ENCODE results near the gene NTRK3.

Gene NTRK3

GRCh38 chr15:87896936-87897335 is 359.6 kb downstream of the NTRK3 start:
- no peak for ATAC-seq
- TF ChIP-seq POU6F1 (CRISPR knock-in tag; IDR thresholded peaks at IDR 0.05; ENCODE audit: borderline replicate concordance, low read depth), result no peak
- no peak for TF ChIP-seq TOX (CRISPR knock-in tag; IDR thresholded peaks at IDR 0.05; ENCODE audit: borderline replicate concordance)
- TF ChIP-seq ISL1 (CRISPR knock-in tag; IDR thresholded peaks at IDR 0.05), result no peak
- TF ChIP-seq ARNTL (CRISPR knock-in tag; IDR thresholded peaks at IDR 0.05; ENCODE audit: borderline replicate concordance, low read depth), result no peak
- no peak for TF ChIP-seq TSHZ2 (CRISPR knock-in tag; IDR thresholded peaks at IDR 0.05)
- no peak for TF ChIP-seq PPARA (CRISPR knock-in tag; IDR thresholded peaks at IDR 0.05; ENCODE audit: borderline replicate concordance)
- no peak for TF ChIP-seq OSR1 (CRISPR knock-in tag; IDR thresholded peaks at IDR 0.05)
- TF ChIP-seq RARB (CRISPR knock-in tag; IDR thresholded peaks at IDR 0.05), result no peak
- TF ChIP-seq ZNF565 (CRISPR knock-in tag; conservative IDR thresholded peaks at IDR 0.05; ENCODE audit: low read depth), result no peak
- TF ChIP-seq ZFP30 (CRISPR knock-in tag; IDR thresholded peaks at IDR 0.05), result no peak
- no peak for TF ChIP-seq CSDC2 (CRISPR knock-in tag; IDR thresholded peaks at IDR 0.05)
- no peak for TF ChIP-seq ZNF70 (CRISPR knock-in tag; IDR thresholded peaks at IDR 0.05)
- no peak for TF ChIP-seq ZFP3 (CRISPR knock-in tag; IDR thresholded peaks at IDR 0.05)
- no peak for TF ChIP-seq CSRNP3 (CRISPR knock-in tag; IDR thresholded peaks at IDR 0.05)
- no peak for TF ChIP-seq ZC3H10 (CRISPR knock-in tag; IDR thresholded peaks at IDR 0.05)

GRCh38 chr15:87887177-87887576 is 369.4 kb downstream of the NTRK3 start:
- no peak for ATAC-seq
- no peak for TF ChIP-seq ZNF70 (CRISPR knock-in tag; IDR thresholded peaks at IDR 0.05)
- TF ChIP-seq TCF4 (CRISPR knock-in tag; IDR thresholded peaks at IDR 0.05; ENCODE audit: borderline replicate concordance), result no peak
- TF ChIP-seq ISL1 (CRISPR knock-in tag; IDR thresholded peaks at IDR 0.05), result no peak
- TF ChIP-seq ZFP3 (CRISPR knock-in tag; IDR thresholded peaks at IDR 0.05), result no peak
- TF ChIP-seq SNAI2 (CRISPR knock-in tag; IDR thresholded peaks at IDR 0.05), result no peak
- no peak for TF ChIP-seq ZNF565 (CRISPR knock-in tag; conservative IDR thresholded peaks at IDR 0.05; ENCODE audit: low read depth)
- TF ChIP-seq ESRRG (CRISPR knock-in tag; IDR thresholded peaks at IDR 0.05), result no peak
- no peak for TF ChIP-seq BACH2 (CRISPR knock-in tag; IDR thresholded peaks at IDR 0.05; ENCODE audit: borderline replicate concordance)
- TF ChIP-seq TSHZ2 (CRISPR knock-in tag; IDR thresholded peaks at IDR 0.05), result no peak

- TF ChIP-seq ZFP3 (CRISPR knock-in tag; IDR thresholded peaks at IDR 0.05) (no peak), ZNF565 (CRISPR knock-in tag; conservative IDR thresholded peaks at IDR 0.05; ENCODE audit: low read depth) (no peak), ZC3H10 (CRISPR knock-in tag; IDR thresholded peaks at IDR 0.05) (no peak), ISL1 (CRISPR knock-in tag; IDR thresholded peaks at IDR 0.05) (no peak), ZFP30 (CRISPR knock-in tag; IDR thresholded peaks at IDR 0.05) (no peak), GLIS3 (CRISPR knock-in tag; IDR thresholded peaks at IDR 0.05) (no peak), ESRRG (CRISPR knock-in tag; IDR thresholded peaks at IDR 0.05) (no peak), ZNF8 (CRISPR knock-in tag; IDR thresholded peaks at IDR 0.05) (no peak)
- no peak for ATAC-seq
These were observed 375.5 kb downstream of the NTRK3 start for GRCh38 chr15:87881026-87881425.

All from SK-N-SH treated with all-trans-retinoic acid at 6 μM for 48 hours (cell line).